Prostate gland (tissue), 2 donors: ENCODE results near the gene SDC3.

Experiments used
- POLR2A ChIP-seq: fragments of 450-650 bp; IDR thresholded peaks from one replicate; pipeline ENCODE4 v1.6.1; 2016; ENCODE audit warnings: antibody characterized with exemption, mild to moderate bottlenecking
- TF ChIP-seq, protein P1 (sequence below), 4 experiments: fragments of 200-600 bp in 2 of 4; fragments of 450-650 bp in 2 of 4; sonication (generic) in 2 of 4; IDR thresholded peaks; 1 replicate in 3 of 4; 2 replicates in 1 of 4; pipeline ENCODE4 v1.5.1; 2016 to 2019; ENCODE audit warnings: antibody characterized with exemption in 4 of 4, mild to moderate bottlenecking in 2 of 4, moderate library complexity in 2 of 4

DNA sequence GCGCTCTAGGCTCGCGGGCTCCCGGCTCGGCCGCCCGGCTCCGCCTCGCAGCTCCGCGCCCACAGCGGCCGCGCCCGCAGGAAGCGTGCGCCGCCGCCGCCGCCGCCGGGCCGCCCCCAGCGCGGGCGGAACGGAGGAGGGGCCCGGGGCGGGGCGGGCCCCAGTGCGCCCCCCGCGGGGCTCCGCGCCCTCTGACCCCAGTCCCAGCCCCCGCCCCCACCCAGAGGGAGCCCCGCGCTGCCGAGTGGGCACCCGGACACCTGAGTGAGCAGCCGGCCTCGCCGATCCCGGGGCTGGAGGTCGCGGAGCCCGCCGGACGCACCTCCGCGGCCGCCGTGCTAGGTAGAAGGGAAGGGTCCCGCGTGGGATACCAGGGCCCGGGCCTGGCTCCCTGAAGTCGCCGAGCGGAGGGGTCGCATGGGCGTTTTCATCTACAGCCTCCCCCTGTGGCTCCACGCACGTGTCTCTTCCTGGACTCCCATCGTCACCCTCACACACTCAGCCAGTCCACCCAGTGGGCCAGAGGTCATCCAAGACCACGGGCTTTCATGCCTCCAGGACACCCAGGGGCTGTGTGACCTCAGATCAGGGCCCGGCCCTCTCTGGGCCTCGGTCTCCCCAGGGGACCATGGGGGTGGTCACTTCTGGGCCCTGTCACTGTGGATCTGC, at the start of gene SDC3:
- TF ChIP-seq POLR2A: no peak
- TF ChIP-seq, protein P1, sequence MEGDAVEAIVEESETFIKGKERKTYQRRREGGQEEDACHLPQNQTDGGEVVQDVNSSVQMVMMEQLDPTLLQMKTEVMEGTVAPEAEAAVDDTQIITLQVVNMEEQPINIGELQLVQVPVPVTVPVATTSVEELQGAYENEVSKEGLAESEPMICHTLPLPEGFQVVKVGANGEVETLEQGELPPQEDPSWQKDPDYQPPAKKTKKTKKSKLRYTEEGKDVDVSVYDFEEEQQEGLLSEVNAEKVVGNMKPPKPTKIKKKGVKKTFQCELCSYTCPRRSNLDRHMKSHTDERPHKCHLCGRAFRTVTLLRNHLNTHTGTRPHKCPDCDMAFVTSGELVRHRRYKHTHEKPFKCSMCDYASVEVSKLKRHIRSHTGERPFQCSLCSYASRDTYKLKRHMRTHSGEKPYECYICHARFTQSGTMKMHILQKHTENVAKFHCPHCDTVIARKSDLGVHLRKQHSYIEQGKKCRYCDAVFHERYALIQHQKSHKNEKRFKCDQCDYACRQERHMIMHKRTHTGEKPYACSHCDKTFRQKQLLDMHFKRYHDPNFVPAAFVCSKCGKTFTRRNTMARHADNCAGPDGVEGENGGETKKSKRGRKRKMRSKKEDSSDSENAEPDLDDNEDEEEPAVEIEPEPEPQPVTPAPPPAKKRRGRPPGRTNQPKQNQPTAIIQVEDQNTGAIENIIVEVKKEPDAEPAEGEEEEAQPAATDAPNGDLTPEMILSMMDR (IDR thresholded peaks at IDR 0.05): no peak
